ENCODE measurements around the gene GMDS. TPM values are rescaled to one million over a fixed set of nuclear protein-coding genes. Genes with fewer than 3 reads are reported as not detected.

The GMDS gene
- total and polyA plus RNA-seq, 2 experiments from 2014 or later: 30.1 to 36.5 TPM

- Histone ChIP-seq H3F3A (replicated peaks; ENCODE audit: low read depth) (no peaks in the 10 kb centered on the region), H3K4me1 (ENCODE audit: insufficient read depth) (peaks cover 24% of the 10 kb centered on the region), H3K9me2 (ENCODE audit: insufficient read depth) (no peaks in the 10 kb centered on the region), H3K36me3 (ENCODE audit: insufficient read depth) (no peaks in the 10 kb centered on the region), H4K20me1 (replicated peaks; ENCODE audit: insufficient read depth) (no peaks in the 10 kb centered on the region), H3K27me3 (ENCODE audit: insufficient read depth) (no peaks in the 10 kb centered on the region), H3K4me2 (no peak overlapping the region), H3K4me3 (no peak overlapping the region), H3K79me2 (replicated peaks; ENCODE audit: insufficient read depth) (no peaks in the 10 kb centered on the region), H3K27ac (ENCODE audit: low read depth) (no peak overlapping the region), H2AFZ (no peak overlapping the region)
- H3K36me3 Mint-ChIP-seq (ENCODE audit: low read depth): no peaks in the 10 kb centered on the region
- peaks cover 41% of the 10 kb centered on the region for H3K4me1 Mint-ChIP-seq
- H3K4me3 Mint-ChIP-seq: no peak overlapping the region
- H3K27me3 Mint-ChIP-seq (ENCODE audit: insufficient read depth, low read depth, poor library complexity): peaks cover 6% of the 10 kb centered on the region
- DNase-seq (ENCODE audit: low spot score) (no peak), ATAC-seq (peak; percentile 41; the same call in 2 of the 3 replicates)
- no peak overlapping the region for H3K27ac Mint-ChIP-seq
- TF ChIP-seq ZNF114 (CRISPR knock-in tag; IDR thresholded peaks at IDR 0.05): no peak
- no peak for TF ChIP-seq EZH2 (IDR thresholded peaks at IDR 0.05; ENCODE audit: low read depth, unreplicated experiment)
- no peak for TF ChIP-seq ETS1 (IDR thresholded peaks at IDR 0.05)
- TF ChIP-seq CTCF (conservative IDR thresholded peaks at IDR 0.05; ENCODE audit: low read depth in 2 of 2): no peak
- no peak for TF ChIP-seq ZNF462 (CRISPR knock-in tag; IDR thresholded peaks at IDR 0.05)
- TF ChIP-seq NANOG (IDR thresholded peaks at IDR 0.05; ENCODE audit: borderline replicate concordance): no peak
- no peak for TF ChIP-seq EZH2phosphoT487 (IDR thresholded peaks at IDR 0.05; ENCODE audit: unreplicated experiment)
- TF ChIP-seq JUNB (IDR thresholded peaks at IDR 0.05; ENCODE audit: unreplicated experiment): no peak
- TF ChIP-seq STAT1 (IDR thresholded peaks at IDR 0.05; ENCODE audit: unreplicated experiment): no peak
- no peak for TF ChIP-seq POLR2AphosphoS5 (IDR thresholded peaks at IDR 0.05; ENCODE audit: low read depth)
- no peaks in the 10 kb centered on the region for H3K9me3 Mint-ChIP-seq
Measured at GRCh38 chr6:1904466-1904799, 341.0 kb downstream of the GMDS start.
